Uterus (tissue), 4 donors: Measurements from ENCODE around the gene IRAK3. TPM values are rescaled to one million over a fixed set of nuclear protein-coding genes. Genes with fewer than 3 reads are reported as not detected.

Source experiments
- DNase-seq, 2 donors: peaks; one replicate each; pipeline ENCODE4 v3.0.0-alpha.2; 2019 to 2020
- H3K27ac ChIP-seq, 2 donors: fragments of 200-600 bp; sonication (generic); 1 replicate in 1 of 2; 2 replicates in 1 of 2; pipeline ENCODE4 v1.5.1; 2016 to 2018
- H3K27me3 ChIP-seq, 2 donors: fragments of 200-600 bp; sonication (generic); one replicate each; pipeline ENCODE4 v1.5.1; 2018 to 2019; ENCODE audit warnings: control low read depth in 1 of 2
- H3K36me3 ChIP-seq, 2 donors: fragments of 200-600 bp; sonication (generic); one replicate each; pipeline ENCODE4 v1.5.1; 2019; ENCODE audit warnings: control low read depth in 1 of 2
- H3K4me1 ChIP-seq, 2 donors: fragments of 200-600 bp; sonication (generic); one replicate each; pipeline ENCODE4 v1.5.1; 2018 to 2019; ENCODE audit warnings: control low read depth in 1 of 2
- H3K4me3 ChIP-seq, 2 donors: fragments of 200-600 bp; sonication (generic); 1 replicate in 1 of 2; 2 replicates in 1 of 2; pipeline ENCODE4 v1.5.1; 2018 to 2019; ENCODE audit warnings: mild to moderate bottlenecking in 1 of 2
- H3K9me3 ChIP-seq, 2 donors: fragments of 200-600 bp; sonication (generic); one replicate each; pipeline ENCODE4 v1.5.1; 2019; ENCODE audit warnings: control low read depth in 1 of 2
- POLR2A ChIP-seq, 2 donors: fragments of 450-650 bp; IDR thresholded peaks; one replicate each; pipeline ENCODE4 v1.6.1; 2016; ENCODE audit warnings: antibody characterized with exemption in 2 of 2, mild to moderate bottlenecking in 1 of 2, moderate library complexity in 1 of 2
- intact Hi-C: fragments of 100-400 bp; cut with DNase I; formaldehyde crosslinking; loops from one replicate; pipeline ENCODE4 v1.15.1; 2023; ENCODE audit warnings: low total_unique reads
- total RNA-seq, 4 donors: library from RNA; depleted of rRNA in 3 of 4; stranded (reverse); fragments of >200 nt in 3 of 4; gene quantifications; one replicate each; pipeline versions ENCODE4 v1.1.0 to v1.2.4, GENCODE V29; 2014 to 2023
- TF ChIP-seq, protein P1 (sequence below), 4 experiments: fragments of 200-600 bp in 2 of 4; fragments of 450-650 bp in 2 of 4; sonication (generic) in 2 of 4; IDR thresholded peaks; one replicate each; pipeline ENCODE4 v1.5.1; 2016 to 2019; ENCODE audit warnings: antibody characterized with exemption in 4 of 4, mild to moderate bottlenecking in 2 of 4, moderate library complexity in 1 of 4
- donor health status: DM: yes; HTN: yes; CAD: no.

The IRAK3 gene
- total RNA-seq, result 10 to 100 TPM; 18.7 to 39.7 (median 24.2) TPM

- intact Hi-C loops, result no loop called here
- Histone ChIP-seq H3K4me3 (peak within 1 kb of the TSS; percentile 19 to 43), H3K27me3 (no peaks in the 10 kb centered on the region), H3K4me1 (no peaks in the 10 kb centered on the region), H3K27ac (peak within 1 kb of the TSS; percentile 81 to 85), H3K9me3 (no peaks in the 10 kb centered on the region), H3K36me3 (no peaks in the 10 kb centered on the region)
- DNase-seq, result peak; percentile 75 to 80
- TF ChIP-seq POLR2A (IDR thresholded peaks at IDR 0.05), result peak; percentile 82 to 84
- TF ChIP-seq, protein P1, sequence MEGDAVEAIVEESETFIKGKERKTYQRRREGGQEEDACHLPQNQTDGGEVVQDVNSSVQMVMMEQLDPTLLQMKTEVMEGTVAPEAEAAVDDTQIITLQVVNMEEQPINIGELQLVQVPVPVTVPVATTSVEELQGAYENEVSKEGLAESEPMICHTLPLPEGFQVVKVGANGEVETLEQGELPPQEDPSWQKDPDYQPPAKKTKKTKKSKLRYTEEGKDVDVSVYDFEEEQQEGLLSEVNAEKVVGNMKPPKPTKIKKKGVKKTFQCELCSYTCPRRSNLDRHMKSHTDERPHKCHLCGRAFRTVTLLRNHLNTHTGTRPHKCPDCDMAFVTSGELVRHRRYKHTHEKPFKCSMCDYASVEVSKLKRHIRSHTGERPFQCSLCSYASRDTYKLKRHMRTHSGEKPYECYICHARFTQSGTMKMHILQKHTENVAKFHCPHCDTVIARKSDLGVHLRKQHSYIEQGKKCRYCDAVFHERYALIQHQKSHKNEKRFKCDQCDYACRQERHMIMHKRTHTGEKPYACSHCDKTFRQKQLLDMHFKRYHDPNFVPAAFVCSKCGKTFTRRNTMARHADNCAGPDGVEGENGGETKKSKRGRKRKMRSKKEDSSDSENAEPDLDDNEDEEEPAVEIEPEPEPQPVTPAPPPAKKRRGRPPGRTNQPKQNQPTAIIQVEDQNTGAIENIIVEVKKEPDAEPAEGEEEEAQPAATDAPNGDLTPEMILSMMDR (IDR thresholded peaks at IDR 0.05), result no peak
These were observed at the start of gene IRAK3 for GRCh38 chr12:66188584-66189485. IRAK3 (plus strand) TSS chr12:66189214; CDS start chr12:66189300, 86 bp downstream.

GRCh38 chr12:66139328-66139727 is 49.7 kb upstream of the IRAK3 start:
- Histone ChIP-seq H3K4me1 (no peaks in the 10 kb centered on the region), H3K27ac (no peak overlapping the region), H3K36me3 (no peaks in the 10 kb centered on the region), H3K27me3 (no peaks in the 10 kb centered on the region), H3K4me3 (no peak overlapping the region), H3K9me3 (peaks cover 0 to 12% of the 10 kb centered on the region in 2 donors)
- no peak for DNase-seq
- no peak for TF ChIP-seq POLR2A (IDR thresholded peaks at IDR 0.05)
- TF ChIP-seq, protein P1 (IDR thresholded peaks at IDR 0.05), result no peak
- intact Hi-C loops, result no loop called here

DNA sequence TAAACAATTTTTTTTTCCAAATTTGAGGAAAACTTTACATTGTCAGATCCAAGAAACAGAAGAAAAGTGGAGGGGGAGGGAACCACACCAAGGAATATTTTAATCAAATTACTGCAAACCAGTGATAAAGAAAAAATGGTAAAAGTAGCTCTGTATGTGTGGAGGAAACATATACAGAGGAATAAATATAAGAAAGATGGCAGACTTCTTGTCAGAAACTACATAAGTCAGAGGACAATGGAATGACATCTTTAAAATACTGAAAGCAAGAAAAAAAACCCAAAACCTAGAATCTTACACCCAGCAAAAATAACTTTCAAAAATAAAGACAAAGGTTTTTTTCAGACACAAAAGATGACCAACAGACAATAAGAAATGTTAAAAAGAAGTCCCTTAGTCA is 48.3 kb upstream of the IRAK3 start:
- TF ChIP-seq, protein P1 (IDR thresholded peaks at IDR 0.05), result no peak
- no peak for TF ChIP-seq POLR2A (IDR thresholded peaks at IDR 0.05)
- Histone ChIP-seq H3K4me3 (no peak overlapping the region), H3K36me3 (no peaks in the 10 kb centered on the region), H3K9me3 (peaks cover 0 to 12% of the 10 kb centered on the region in 2 donors), H3K27ac (no peak overlapping the region), H3K4me1 (no peaks in the 10 kb centered on the region), H3K27me3 (no peaks in the 10 kb centered on the region)
- intact Hi-C loops, result no loop called here
- no peak for DNase-seq

DNA sequence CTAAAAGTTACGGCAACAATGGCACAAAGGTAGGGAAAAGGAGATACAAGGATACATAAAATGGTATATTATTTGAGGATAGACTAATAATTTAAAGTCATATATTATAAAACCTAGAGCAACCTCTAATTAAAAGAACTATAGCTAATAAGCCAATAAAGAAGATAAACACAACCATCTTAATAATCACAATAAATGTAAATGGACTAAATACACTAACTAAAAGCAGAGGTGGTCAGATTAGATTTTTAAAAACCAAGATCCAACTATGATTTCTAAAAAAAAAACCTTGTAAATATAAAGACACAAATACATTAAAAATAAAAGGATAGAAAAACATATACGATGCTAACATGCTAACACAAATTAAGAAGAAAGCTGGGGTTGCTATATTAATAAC is 47.7 kb upstream of the IRAK3 start:
- no peaks in the 10 kb centered on the region for H3K4me1 ChIP-seq
- intact Hi-C loops, result no loop called here
- H3K27ac ChIP-seq, result no peak overlapping the region
- DNase-seq, result no peak
- H3K27me3 ChIP-seq, result no peaks in the 10 kb centered on the region
- TF ChIP-seq, protein P1 (IDR thresholded peaks at IDR 0.05), result no peak
- TF ChIP-seq POLR2A (IDR thresholded peaks at IDR 0.05), result no peak
- peaks cover 0 to 12% of the 10 kb centered on the region in 2 donors for H3K9me3 ChIP-seq
- H3K4me3 ChIP-seq, result no peak overlapping the region
- no peaks in the 10 kb centered on the region for H3K36me3 ChIP-seq

DNA sequence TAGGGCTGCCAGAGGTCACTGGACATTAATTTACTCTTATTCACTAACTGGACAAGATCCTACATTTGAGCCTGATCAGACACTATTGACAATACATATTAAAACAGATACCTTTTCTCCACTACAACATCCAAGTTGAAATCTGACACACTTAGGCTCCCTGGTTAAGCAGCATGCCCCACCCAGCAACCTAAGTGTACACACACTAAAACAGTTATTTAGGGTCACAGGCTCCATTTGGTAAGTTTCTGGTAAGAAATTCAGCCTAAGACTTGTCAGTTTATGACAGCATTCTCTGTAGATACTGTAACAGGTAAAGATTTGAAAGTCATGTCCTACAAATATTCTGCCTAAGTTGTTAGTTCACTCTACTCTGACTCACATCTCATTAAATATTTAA is 46.2 kb upstream of the IRAK3 start:
- no peaks in the 10 kb centered on the region for H3K4me1 ChIP-seq
- peaks cover 0 to 12% of the 10 kb centered on the region in 2 donors for H3K9me3 ChIP-seq
- no peak overlapping the region for H3K4me3 ChIP-seq
- intact Hi-C loops, result no loop called here
- no peak for DNase-seq
- no peaks in the 10 kb centered on the region for H3K27me3 ChIP-seq
- no peak overlapping the region for H3K27ac ChIP-seq
- no peak for TF ChIP-seq POLR2A (IDR thresholded peaks at IDR 0.05)
- TF ChIP-seq, protein P1 (IDR thresholded peaks at IDR 0.05), result no peak
- no peaks in the 10 kb centered on the region for H3K36me3 ChIP-seq
